ENCODE measurements around the gene TNS1.

GRCh38 chr2:217875556-217876252 is 127.1 kb downstream of the TNS1 start:
- TF ChIP-seq CTCF (IDR thresholded peaks at IDR 0.05; ENCODE audit: insufficient read depth, low read depth, low read length) (no peak), EZH2 (IDR thresholded peaks at IDR 0.05; ENCODE audit: insufficient read depth, low read length) (no peak)
